ENCODE results near the gene LCN2.
"Not testable (repeated sequence)": the region's sequence is repeated elsewhere in the genome, so short reads cannot be mapped to it uniquely, and the experiment has no call there.

LCN2 gene

GRCh38 chr9:128128836-128129590 is 20.2 kb upstream of the LCN2 start:
- DNase-seq = no peak

- DNase-seq = not testable (repeated sequence)
Measured at GRCh38 chr9:128129976-128130590, 19.2 kb upstream of the LCN2 start.

GRCh38 chr9:128130651-128131050 is 18.6 kb upstream of the LCN2 start:
- not testable (repeated sequence) for DNase-seq

GRCh38 chr9:128131346-128131745 is 17.9 kb upstream of the LCN2 start:
- not testable (repeated sequence) for DNase-seq

GRCh38 chr9:128132139-128132538 is 17.1 kb upstream of the LCN2 start:
- not testable (repeated sequence) for DNase-seq

GRCh38 chr9:128135561-128135960 is 13.7 kb upstream of the LCN2 start:
- not testable (repeated sequence) for DNase-seq

- no peak for DNase-seq
Measured at GRCh38 chr9:128136816-128137793, 12.1 kb upstream of the LCN2 start.

GRCh38 chr9:128138001-128138400 is 11.3 kb upstream of the LCN2 start:
- no peak for DNase-seq

- no peak for DNase-seq
Measured at GRCh38 chr9:128139621-128140020, 9.6 kb upstream of the LCN2 start.

- no peak for DNase-seq
Measured at GRCh38 chr9:128141604-128142003, 7.6 kb upstream of the LCN2 start.

GRCh38 chr9:128142061-128142460 is 7.2 kb upstream of the LCN2 start:
- no peak for DNase-seq

- no peak for DNase-seq
Measured at GRCh38 chr9:128142596-128142995, 6.7 kb upstream of the LCN2 start.

- DNase-seq = no peak
Measured at GRCh38 chr9:128143525-128144238, 5.6 kb upstream of the LCN2 start.

- DNase-seq = no peak
Measured at GRCh38 chr9:128144239-128145181, 4.7 kb upstream of the LCN2 start.

- no peak for DNase-seq
Measured at GRCh38 chr9:128145536-128145935, 3.7 kb upstream of the LCN2 start.

- DNase-seq = no peak
Measured at GRCh38 chr9:128145951-128146351, 3.3 kb upstream of the LCN2 start.

GRCh38 chr9:128146591-128147120 is 2.6 kb upstream of the LCN2 start:
- no peak for DNase-seq

GRCh38 chr9:128148509-128149000 is 698 bp upstream of the LCN2 start:
- DNase-seq = no peak

- DNase-seq = no peak
Measured at GRCh38 chr9:128149951-128150593, 819 bp downstream of the LCN2 start.

- no peak for DNase-seq
Measured at GRCh38 chr9:128150594-128151308, 1.5 kb downstream of the LCN2 start.

Measured in NK-92 treated with Interleukin-12 subunit alpha and Interleukin-12 subunit beta, amount 100 ng/mL, for 24 hours (cell line).